ENCODE measurements around the gene SPON2. TPM values are rescaled to one million over a fixed set of nuclear protein-coding genes. Genes with fewer than 3 reads are reported as not detected.
A peak's percentile ranks its signal among the peaks of the same experiment; 100 is the strongest.

The SPON2 gene
- total RNA-seq, 3 donors from 2014 or later = 35.3 to 59.4 (median 36.1) TPM

- H3K27me3 ChIP-seq = peaks cover 8 to 22% of the 10 kb centered on the region in 2 donors
- peaks cover 0 to 16% of the 10 kb centered on the region in 2 donors for H3K4me1 ChIP-seq
- peak overlapping the region in 1 of 2 donors; percentile 89 for H3K27ac ChIP-seq
- TF ChIP-seq POLR2A (IDR thresholded peaks at IDR 0.05) = no peak
- TF ChIP-seq CTCF (IDR thresholded peaks at IDR 0.05) = no peak
- no peak for TF ChIP-seq POLR2AphosphoS5 (IDR thresholded peaks at IDR 0.05)
- H3K9me3 ChIP-seq = no peaks in the 10 kb centered on the region
- intact Hi-C loops (cut with DNase I; ENCODE audit: low total_unique reads) = loop anchor here (5.0 kb wide), 1 partner anchor 79 kb away; the partner anchor contains the start of gene CTBP1
- no peaks in the 10 kb centered on the region for H3K36me3 ChIP-seq
- H3K4me3 ChIP-seq = peak overlapping the region in 1 of 3 donors; percentile 61
- DNase-seq (ENCODE audit: low spot score in 2 of 2) = no peak
Measured at GRCh38 chr4:1168191-1169101, 3.9 kb downstream of the SPON2 start.

- H3K36me3 ChIP-seq = no peaks in the 10 kb centered on the region
- peaks cover 8 to 21% of the 10 kb centered on the region in 2 donors for H3K27me3 ChIP-seq
- no peaks in the 10 kb centered on the region for H3K9me3 ChIP-seq
- peak in 1 of 2 donors; percentile 69 for DNase-seq (ENCODE audit: low spot score in 2 of 2)
- TF ChIP-seq POLR2AphosphoS5 (IDR thresholded peaks at IDR 0.05) (peak in 2 of 3 donors; percentile 39 to 45), CTCF (IDR thresholded peaks at IDR 0.05) (peak; percentile 66 to 88 (median 86)), POLR2A (IDR thresholded peaks at IDR 0.05) (no peak)
- peaks cover 0 to 15% of the 10 kb centered on the region in 2 donors for H3K4me1 ChIP-seq
- H3K27ac ChIP-seq = peak overlapping the region; percentile 48 to 89
- peak overlapping the region; percentile 47 to 66 (median 61) for H3K4me3 ChIP-seq
- intact Hi-C loops (cut with DNase I; ENCODE audit: low total_unique reads) = loop anchor here (5.0 kb wide), 1 partner anchor 80 kb away; the partner anchor contains the start of gene CTBP1
Measured at GRCh38 chr4:1167244-1167949, 5.0 kb downstream of the SPON2 start.

GRCh38 chr4:1166509-1167243, 5.7 kb downstream of the SPON2 start:
- Histone ChIP-seq H3K4me3 (peak overlapping the region in 2 of 3 donors; percentile 61 to 66), H3K4me1 (peaks cover 0 to 9% of the 10 kb centered on the region in 2 donors), H3K9me3 (no peaks in the 10 kb centered on the region), H3K36me3 (no peaks in the 10 kb centered on the region), H3K27ac (peak overlapping the region in 1 of 2 donors; percentile 48), H3K27me3 (peaks cover 8 to 14% of the 10 kb centered on the region in 2 donors)
- DNase-seq (ENCODE audit: low spot score in 2 of 2) = no peak
- intact Hi-C loops (cut with DNase I; ENCODE audit: low total_unique reads) = loop anchor here (5.0 kb wide), 1 partner anchor 81 kb away; the partner anchor contains the start of gene CTBP1
- TF ChIP-seq POLR2A (IDR thresholded peaks at IDR 0.05) (no peak), POLR2AphosphoS5 (IDR thresholded peaks at IDR 0.05) (no peak)

- DNase-seq (ENCODE audit: low spot score in 2 of 2) = no peak
- TF ChIP-seq POLR2A (IDR thresholded peaks at IDR 0.05) = no peak
- no peak for TF ChIP-seq CTCF (IDR thresholded peaks at IDR 0.05)
- TF ChIP-seq POLR2AphosphoS5 (IDR thresholded peaks at IDR 0.05) = no peak
- intact Hi-C loops (cut with DNase I; ENCODE audit: low total_unique reads) = loop anchor here (5.0 kb wide), 1 partner anchor 82 kb away; the partner anchor contains the start of gene CTBP1
Measured at GRCh38 chr4:1164956-1165545, 7.3 kb downstream of the SPON2 start.

GRCh38 chr4:1164444-1164843, 7.9 kb downstream of the SPON2 start:
- intact Hi-C loops (cut with DNase I; ENCODE audit: low total_unique reads) = no loop called here

More at GRCh38 chr4:1164956-1165545, 7.3 kb downstream of the SPON2 start:
- Histone ChIP-seq H3K27me3 (no peaks in the 10 kb centered on the region), H3K4me1 (no peaks in the 10 kb centered on the region), H3K4me3 (no peak overlapping the region), H3K27ac (no peak overlapping the region), H3K36me3 (no peaks in the 10 kb centered on the region), H3K9me3 (no peaks in the 10 kb centered on the region)

More at GRCh38 chr4:1164444-1164843, 7.9 kb downstream of the SPON2 start:
- no peak overlapping the region for H3K27ac ChIP-seq
- no peak for DNase-seq (ENCODE audit: low spot score in 2 of 2)
- no peaks in the 10 kb centered on the region for H3K4me1 ChIP-seq
- no peaks in the 10 kb centered on the region for H3K36me3 ChIP-seq
- no peaks in the 10 kb centered on the region for H3K9me3 ChIP-seq
- no peak overlapping the region for H3K4me3 ChIP-seq
- no peaks in the 10 kb centered on the region for H3K27me3 ChIP-seq
- TF ChIP-seq CTCF (IDR thresholded peaks at IDR 0.05) = no peak
- no peak for TF ChIP-seq POLR2A (IDR thresholded peaks at IDR 0.05)
